Activated CD4-positive, CD25-positive, alpha-beta regulatory T cell (primary cell): ENCODE measurements around the gene KRTAP10-9.

Experiments
- DNase-seq, 4 experiments: peaks; one replicate each; lab custom pipeline; 2025; lab: John Stamatoyannopoulos, UW

KRTAP10-9 gene

DNA sequence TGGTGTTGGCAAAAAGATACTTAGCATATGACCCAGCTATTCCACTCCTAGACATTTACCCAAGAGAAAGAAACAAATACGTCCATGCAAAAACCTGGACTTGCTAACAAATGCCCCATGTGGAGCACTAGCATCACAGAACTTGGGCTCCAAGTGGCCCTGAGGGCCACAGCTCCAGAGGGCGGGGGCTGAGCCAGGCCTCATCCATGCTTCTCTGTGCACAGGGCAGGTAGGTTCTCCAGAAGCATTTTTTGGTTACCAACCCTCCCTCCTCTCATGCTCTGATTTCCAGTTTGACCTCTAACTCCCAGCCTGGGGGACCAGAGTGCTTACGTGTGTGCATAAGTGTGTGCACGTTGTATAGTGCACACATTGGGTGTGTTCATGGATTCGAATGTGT lies 37.8 kb downstream of the KRTAP10-9 start:
- DNase-seq, result no peak

DNA sequence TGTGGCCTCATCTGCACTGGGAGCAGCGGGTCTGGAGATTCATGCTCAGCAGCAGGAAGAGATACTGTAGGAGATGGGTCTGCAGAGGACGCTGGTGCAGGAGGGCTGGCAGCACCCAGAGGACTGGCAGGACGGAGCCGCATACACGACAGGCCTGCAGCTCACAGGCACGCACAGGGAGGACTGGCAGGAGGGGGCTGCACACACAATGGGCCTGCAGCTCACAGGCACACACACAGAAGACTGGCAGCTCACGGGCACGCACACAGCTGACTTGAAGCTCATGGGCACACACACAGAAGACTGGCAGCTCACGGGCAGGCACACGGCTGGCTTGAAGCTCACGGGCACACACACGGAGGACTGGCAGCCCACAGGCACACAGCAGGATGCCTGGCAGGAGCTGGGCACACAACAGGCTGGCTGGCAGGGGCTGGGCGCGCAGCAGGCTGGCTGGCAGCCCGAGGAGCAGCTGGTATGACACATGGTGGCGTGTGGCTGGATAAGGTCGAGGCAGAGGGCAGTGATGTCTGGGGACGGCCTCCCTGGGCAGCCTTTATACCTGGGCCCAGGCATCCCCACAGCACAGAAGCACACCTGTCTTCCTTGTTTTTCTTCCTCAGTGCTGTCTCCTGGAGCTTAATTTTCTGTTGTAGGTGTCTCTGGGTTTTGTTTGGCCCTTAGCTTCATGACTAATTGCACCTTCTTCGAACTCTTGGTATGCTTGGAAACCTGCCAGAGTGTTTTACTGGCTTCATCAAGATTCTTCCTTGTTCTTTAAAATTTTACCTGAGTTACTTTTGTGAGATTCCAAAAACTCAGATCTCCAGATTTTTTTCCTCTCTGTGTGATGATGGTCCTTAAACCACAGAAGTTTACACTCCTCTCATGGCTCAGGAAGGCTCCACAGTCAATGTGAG lies 39.8 kb downstream of the KRTAP10-9 start, which contains the start of gene KRTAP12-2:
TSS of gene KRTAP12-2 (minus strand) at position 527 of the 920 bp plus-strand sequence. CDS start at position 486, 41 bp downstream.
- no peak for DNase-seq

DNA sequence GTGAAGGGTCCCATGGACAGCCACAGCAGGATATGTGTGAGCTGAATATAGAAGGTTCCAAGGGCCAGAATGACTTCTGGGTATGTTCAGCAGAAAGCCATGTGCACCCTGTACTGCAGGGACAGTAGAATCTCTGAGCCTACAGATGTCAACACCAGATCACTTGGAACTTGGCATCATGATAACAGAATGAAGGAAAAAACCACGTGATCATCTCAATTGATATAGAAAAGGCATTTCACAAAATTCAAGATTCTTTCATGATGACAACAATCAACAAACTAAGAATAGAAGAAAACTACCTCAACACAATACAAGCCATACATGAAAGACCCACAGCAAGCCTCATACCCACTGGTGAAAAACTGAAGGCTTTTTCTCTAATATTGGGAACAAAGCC lies 40.7 kb downstream of the KRTAP10-9 start:
- DNase-seq, result no peak

DNA sequence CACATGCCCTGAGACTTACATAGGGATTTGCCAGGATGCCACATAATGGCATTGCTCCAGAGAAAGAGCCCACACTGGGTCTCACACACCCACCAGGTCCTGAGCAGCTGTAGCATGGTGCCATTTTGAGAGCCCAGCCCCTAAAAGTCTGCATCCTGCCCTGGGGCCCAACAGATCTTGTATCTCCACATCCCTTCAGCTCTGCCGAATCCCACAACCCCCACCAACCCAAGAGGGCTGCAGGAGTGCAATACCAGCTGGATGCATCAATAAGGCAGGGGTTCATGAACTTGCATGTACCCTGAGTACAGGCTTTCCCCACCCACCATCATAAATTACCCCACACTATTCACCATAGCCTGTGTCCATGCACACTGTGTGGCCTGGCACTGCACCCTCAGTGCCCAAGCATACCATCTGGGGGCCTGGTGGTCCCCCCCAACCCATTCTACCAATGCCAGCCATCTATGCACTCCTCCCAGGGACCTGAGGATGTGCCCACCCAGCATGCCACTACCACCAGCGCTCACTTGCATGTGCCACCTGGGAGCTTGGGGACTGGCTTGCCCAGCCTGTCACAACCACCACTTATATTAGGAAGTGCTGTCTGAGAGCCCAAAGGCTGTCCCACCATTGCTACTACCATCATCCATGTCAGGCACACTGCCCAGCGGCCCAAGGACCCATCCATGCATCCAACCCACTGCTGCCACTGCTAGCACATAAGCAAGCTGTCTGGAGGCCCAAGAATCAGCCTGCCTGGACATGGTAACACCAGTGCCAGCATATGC lies 43.9 kb downstream of the KRTAP10-9 start:
- DNase-seq, result no peak

- no peak for DNase-seq
These were observed 45.0 kb downstream of the KRTAP10-9 start for GRCh38 chr21:44671911-44672310.

DNA sequence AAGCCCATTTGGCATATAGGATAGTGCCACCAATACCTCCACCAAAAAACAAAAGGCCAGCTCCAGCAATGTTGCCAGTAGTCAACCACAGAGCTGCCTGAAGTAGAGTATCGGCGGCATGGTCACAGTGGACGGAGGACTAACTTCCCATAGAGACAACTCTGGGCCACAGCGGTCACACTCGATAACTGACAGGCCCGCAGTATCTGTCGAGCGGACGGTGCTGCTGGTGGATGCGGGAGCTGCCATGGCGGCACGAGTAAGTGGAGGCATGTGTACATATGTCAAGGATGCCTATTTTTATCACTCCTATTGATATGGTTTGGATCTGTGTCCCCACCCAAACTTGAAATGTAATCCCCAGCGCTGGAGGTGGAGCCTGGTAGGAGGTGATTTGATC lies 51.0 kb downstream of the KRTAP10-9 start:
- DNase-seq, result no peak
